HepG2 (cell line): Measurements from ENCODE around the gene C2. TPM values are rescaled to one million over a fixed set of nuclear protein-coding genes. Genes with fewer than 3 reads are reported as not detected.

ENCODE experiments used
- ATAC-seq: fragments of 200-7000 bp; cut with Tn5 transposase; 3 replicates; pipeline ENCODE4 v1.9.1; 2020; ENCODE audit warnings: mild to moderate bottlenecking, moderate library complexity
- BruUV-seq: library from RNA; stranded (reverse); fragments of 400-500 nt; replicated peaks from 2 replicates; lab custom pipeline; 2021; lab: Mats Ljungman, UMichigan
- CTCF ChIA-PET: fragments of 300-600 bp; formaldehyde crosslinking; extraction: SDS; loops from one replicate; lab custom pipeline; 2021; ENCODE audit warnings: low total read pairs, inconsistent platforms, low intra/inter-chr PET ratio; lab: Yijun Ruan, JAX
- POLR2A ChIA-PET: fragments of 350-600 bp; sonication (Branson Sonifier 250); formaldehyde crosslinking; loops from one replicate; lab custom pipeline; 2020; ENCODE audit warnings: antibody characterized with exemption, inconsistent platforms; lab: Yijun Ruan, JAX
- DNase-seq: peaks from one replicate; pipeline ENCODE4 v3.0.0-alpha.2; 2015; ENCODE audit warnings: low spot score
- FAIRE-seq: peaks from 3 replicates; lab custom pipeline; 2011; peaks lifted over from hg19 to GRCh38; lab: Jason Lieb, UNC
- H2AFZ ChIP-seq: one replicate; pipeline ENCODE4 v1.6.1; 2011; ENCODE audit warnings: low read length, inconsistent platforms
- H3K27ac ChIP-seq: fragments of 300-600 bp; 3 replicates; pipeline ENCODE4 v1.8.0; 2011; ENCODE audit warnings: mixed run types, mild to moderate bottlenecking, mixed read lengths, low read length, inconsistent platforms; ENCODE audit not compliant: insufficient read depth; ENCODE audit errors: extremely low read length
- H3K27me3 ChIP-seq, 2 experiments: fragments of 200-600 bp in 1 of 2; 2 replicates in 1 of 2; 3 replicates in 1 of 2; pipeline versions ENCODE4 v1.6.0 to v1.8.0; 2011; ENCODE audit warnings: low read length in 2 of 2, mild to moderate bottlenecking in 2 of 2, moderate library complexity in 2 of 2, inconsistent platforms in 1 of 2; ENCODE audit not compliant: insufficient read depth in 2 of 2, control insufficient read depth in 1 of 2
- H3K36me3 ChIP-seq, 2 experiments: fragments of 200-600 bp in 1 of 2; replicated peaks in 1 of 2; 2 replicates in 1 of 2; 3 replicates in 1 of 2; pipeline versions ENCODE4 v1.5.1 to v1.8.0; 2011; ENCODE audit warnings: low read length in 2 of 2, inconsistent platforms in 1 of 2; ENCODE audit not compliant: insufficient read depth in 2 of 2, control insufficient read depth in 1 of 2
- H3K4me1 ChIP-seq: 2 replicates; pipeline ENCODE4 v1.5.1; 2012; ENCODE audit warnings: low read length, inconsistent platforms; ENCODE audit not compliant: insufficient read depth
- H3K4me2 ChIP-seq: 2 replicates; pipeline ENCODE4 v1.6.0; 2011; ENCODE audit warnings: low read depth, low read length, inconsistent platforms
- H3K4me3 ChIP-seq, 3 experiments: fragments of 200-600 bp in 1 of 3; sonication (generic), shearing (Covaris generic) in 1 of 3; replicated peaks in 1 of 3; 2 replicates each; pipeline ENCODE4 v1.5.1; 2011 to 2016; ENCODE audit warnings: low read length in 3 of 3, inconsistent platforms in 2 of 3, low read depth in 2 of 3, mild to moderate bottlenecking in 2 of 3, control low read depth in 1 of 3, mixed read lengths in 1 of 3; ENCODE audit not compliant: insufficient read depth in 1 of 3
- H3K79me2 ChIP-seq: one replicate; pipeline ENCODE4 v1.6.1; 2011; ENCODE audit warnings: low read length, inconsistent platforms; ENCODE audit not compliant: insufficient read depth
- H3K9ac ChIP-seq: 2 replicates; pipeline ENCODE4 v1.6.0; 2011; ENCODE audit warnings: mild to moderate bottlenecking, low read depth, low read length, inconsistent platforms; ENCODE audit not compliant: insufficient read depth
- H3K9me3 ChIP-seq: 2 replicates; pipeline ENCODE4 v1.5.1; 2012; ENCODE audit warnings: mild to moderate bottlenecking, low read length
- H4K20me1 ChIP-seq: 2 replicates; pipeline ENCODE4 v1.6.0; 2011; ENCODE audit warnings: inconsistent platforms, mild to moderate bottlenecking, low read length, moderate library complexity; ENCODE audit not compliant: insufficient read depth
- HMG20A ChIP-seq: IDR thresholded peaks from 2 replicates; pipeline ENCODE4 v1.6.1; 2016; ENCODE audit warnings: borderline replicate concordance
- MED1 ChIP-seq: sonication (generic); formaldehyde crosslinking; IDR thresholded peaks from 2 replicates; pipeline ENCODE4 v1.4.0; 2020; ENCODE audit warnings: missing genetic modification reagents
- NCOA5 ChIP-seq: sonication (generic); formaldehyde crosslinking; IDR thresholded peaks from 2 replicates; pipeline ENCODE4 v1.4.0; 2020; ENCODE audit warnings: missing genetic modification reagents
- PHF8 ChIP-seq: sonication (generic); formaldehyde crosslinking; IDR thresholded peaks from 2 replicates; pipeline ENCODE4 v1.5.0; 2020; ENCODE audit warnings: missing genetic modification reagents
- POLR2A ChIP-seq, 2 experiments: IDR thresholded peaks; 2 replicates each; pipeline ENCODE4 v1.6.1; 2011; ENCODE audit warnings: low read depth in 2 of 2, low read length in 2 of 2, mild to moderate bottlenecking in 1 of 2, moderate library complexity in 1 of 2; ENCODE audit not compliant: insufficient read depth in 1 of 2
- RARG ChIP-seq: sonication (generic); formaldehyde crosslinking; IDR thresholded peaks from 2 replicates; pipeline ENCODE4 v1.4.0; 2020; ENCODE audit warnings: low read depth, mild to moderate bottlenecking, missing genetic modification reagents
- SALL1 ChIP-seq: sonication (generic); formaldehyde crosslinking; IDR thresholded peaks from 2 replicates; pipeline ENCODE4 v1.8.0; 2022; ENCODE audit warnings: mild to moderate bottlenecking, missing genetic modification reagents
- ZC3H13 ChIP-seq: sonication (generic); formaldehyde crosslinking; IDR thresholded peaks from 2 replicates; pipeline ENCODE4 v1.8.1; 2023; ENCODE audit warnings: mild to moderate bottlenecking, missing genetic modification reagents, moderate library complexity
- ZNF383 ChIP-seq: sonication (generic); formaldehyde crosslinking; IDR thresholded peaks from 2 replicates; pipeline ENCODE4 v1.4.0; 2020; ENCODE audit warnings: missing genetic modification reagents, mild to moderate bottlenecking, borderline replicate concordance
- ZNF513 ChIP-seq: sonication (generic); formaldehyde crosslinking; conservative IDR thresholded peaks from 2 replicates; pipeline ENCODE4 v1.5.0; 2020; ENCODE audit warnings: missing genetic modification reagents
- ZNF543 ChIP-seq: sonication (generic); formaldehyde crosslinking; IDR thresholded peaks from 2 replicates; pipeline ENCODE4 v1.4.0; 2020; ENCODE audit warnings: mild to moderate bottlenecking, missing genetic modification reagents
- ZNF652 ChIP-seq: IDR thresholded peaks from 2 replicates; pipeline ENCODE4 v1.6.1; 2016; ENCODE audit warnings: low read depth, borderline replicate concordance
- ZSCAN22 ChIP-seq: sonication (generic); formaldehyde crosslinking; IDR thresholded peaks from 2 replicates; pipeline ENCODE4 v1.4.0; 2020; ENCODE audit warnings: mild to moderate bottlenecking, missing genetic modification reagents
- WGBS: methylation state at CpG from one replicate; pipeline ENCODE4 v1.1.6; 2017; ENCODE audit warnings: low lambda C conversion rate; 5-methylcytosine and 5-hydroxymethylcytosine counted together
- in situ Hi-C: cut with HindIII; loops from 2 replicates; pipeline ENCODE4 v1.10.0; 2017; ENCODE audit warnings: low pct_unique_long_range_greater_than_20kb; ENCODE audit not compliant: extremely low pct_ligation_motif_present
- intact Hi-C: fragments of 100-400 bp; cut with micrococcal nuclease; formaldehyde crosslinking; loops from one replicate; pipeline ENCODE4 v1.10.0; 2022; ENCODE audit not compliant: unreplicated experiment
- polyA plus RNA-seq, 8 experiments: library from polyadenylated mRNA; depleted of rRNA in 3 of 8; stranded (reverse) in 7 of 8; unstranded in 1 of 8; fragments of >200 nt; fragmentation: Illumina TruSeq in 4 of 8; extraction: Trizol in 4 of 8; gene quantifications; 2 replicates each; pipeline versions ENCODE4 v1.2.1 to v1.2.3, GENCODE V29; 2011 to 2016; ENCODE audit warnings: low read depth in 4 of 8, missing spikeins in 1 of 8, mixed read lengths in 1 of 8; ENCODE audit not compliant: insufficient read depth in 1 of 8
- total RNA-seq, 5 experiments: library from RNA; depleted of rRNA; stranded (reverse); fragments of >200 nt; fragmentation: Illumina TruSeq; extraction: Trizol; gene quantifications; 2 replicates each; pipeline ENCODE4 v1.2.3, GENCODE V29; 2016; ENCODE audit warnings: low read depth in 1 of 5
- TF ChIP-seq, protein P1 (sequence below): sonication (generic); formaldehyde crosslinking; IDR thresholded peaks from 2 replicates; pipeline ENCODE4 v1.9.0; 2021; ENCODE audit warnings: missing genetic modification reagents, borderline replicate concordance
- TF ChIP-seq, protein P2 (sequence below): sonication (generic); formaldehyde crosslinking; IDR thresholded peaks from 2 replicates; pipeline ENCODE4 v1.4.0; 2020; ENCODE audit warnings: missing genetic modification reagents

Gene C2
- total and polyA plus RNA-seq, 2 of the 13 experiments (the other 11 are each of a cell fraction or from before 2014, with no cell fraction given) = 165 to 307 TPM

GRCh38 chr6:31899215-31899614 lies 28.3 kb upstream of the C2 start:
- WGBS = 97% methylated on average over 5 of the region's 5 CpGs
- H3K27ac ChIP-seq = no peak overlapping the region
- FAIRE-seq = no peak

DNA sequence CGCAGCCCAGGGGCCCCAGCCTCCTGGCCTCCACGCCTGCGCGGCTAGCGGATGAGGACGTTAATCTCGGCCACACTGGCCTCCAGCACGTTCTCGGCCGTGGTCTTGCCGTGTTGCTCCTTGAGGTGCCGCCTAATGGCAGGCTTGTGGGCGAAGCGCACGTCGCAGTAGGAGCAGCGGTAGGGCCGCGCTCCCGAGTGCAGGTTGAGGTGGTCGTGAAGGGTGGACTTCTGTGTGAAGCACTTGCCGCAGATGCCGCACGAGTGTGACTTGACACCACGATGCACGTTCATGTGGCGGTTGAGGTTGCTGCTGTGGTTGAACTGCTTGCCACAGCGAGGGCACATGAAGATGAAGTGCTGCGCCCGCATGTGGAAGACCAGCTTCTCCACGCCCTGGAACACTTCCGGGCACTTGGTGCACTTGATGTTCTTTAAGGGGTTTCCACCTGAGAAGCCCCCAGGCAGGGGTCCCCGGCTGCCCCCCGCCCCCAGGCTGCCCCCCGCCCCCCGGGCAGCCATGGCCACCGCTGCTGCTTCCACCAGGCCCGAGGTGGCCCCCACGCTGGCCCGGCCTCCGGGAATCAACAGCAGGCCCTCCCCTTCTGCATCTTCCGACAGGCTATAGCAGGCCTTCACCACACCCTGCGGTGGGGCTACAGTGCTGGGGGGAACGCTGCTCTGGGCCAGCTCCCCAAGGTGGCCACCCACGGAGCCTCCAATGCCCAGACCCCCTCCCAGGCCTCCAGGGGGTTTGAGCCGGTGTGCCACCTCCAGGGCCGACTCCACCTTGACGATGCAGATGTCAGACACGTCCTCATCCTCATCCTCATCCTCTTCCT lies 27.4 kb upstream of the C2 start:
- Histone ChIP-seq H3K36me3 (peaks cover 4 to 5% of the 10 kb centered on the region in 2 experiments; a peak in 4 of 5 replicates), H3K79me2 (peaks cover 24% of the 10 kb centered on the region), H3K4me3 (no peak overlapping the region), H3K4me2 (no peak overlapping the region), H4K20me1 (no peaks in the 10 kb centered on the region), H3K27me3 (peaks cover 0 to 7% of the 10 kb centered on the region in 2 experiments; a peak in 1 of 5 replicates), H3K27ac (no peak overlapping the region), H2AFZ (no peak overlapping the region), H3K4me1 (peaks cover 51% of the 10 kb centered on the region), H3K9me3 (no peaks in the 10 kb centered on the region), H3K9ac (no peak overlapping the region)
- no TSS peak for BruUV-seq
- DNase-seq (no peak), ATAC-seq (no peak), FAIRE-seq (no peak)
- ChIA-PET POLR2A (interaction anchor here (4.1 to 5.6 kb wide), 3 partner anchors 37 to 51 kb away, joined by 34 to 69 read pairs (median 41); partner anchors contain the start of genes CFB and NEU1), CTCF (no interaction called here)
- in situ Hi-C loops (loop anchor here (5.0 to 25.0 kb wide), 2 partner anchors 47 to 1062 kb away; partner anchors contain the start of genes BRD2, CFB and HLA-DMA), intact Hi-C loops (loop anchor here (5.0 kb wide), 1 partner anchor 68 kb away; no protein-coding TSS in a partner anchor)
- 95% methylated on average over 38 of the region's 49 CpGs for WGBS
- TF ChIP-seq PHF8 (CRISPR knock-in tag) (0 out of 2 replicates have a peak, but pooled peaks have one; percentile 1), ZSCAN22 (no peak), ZNF383 (no peak), HMG20A (no peak), ZNF543 (CRISPR knock-in tag) (no peak), ZNF652 (no peak), ZNF513 (CRISPR knock-in tag) (no peak), SALL1 (no peak), RARG (CRISPR knock-in tag) (no peak), ZC3H13 (CRISPR knock-in tag) (peak; percentile 79; the same call in 1 of the 2 replicates)
- TF ChIP-seq, protein P1, sequence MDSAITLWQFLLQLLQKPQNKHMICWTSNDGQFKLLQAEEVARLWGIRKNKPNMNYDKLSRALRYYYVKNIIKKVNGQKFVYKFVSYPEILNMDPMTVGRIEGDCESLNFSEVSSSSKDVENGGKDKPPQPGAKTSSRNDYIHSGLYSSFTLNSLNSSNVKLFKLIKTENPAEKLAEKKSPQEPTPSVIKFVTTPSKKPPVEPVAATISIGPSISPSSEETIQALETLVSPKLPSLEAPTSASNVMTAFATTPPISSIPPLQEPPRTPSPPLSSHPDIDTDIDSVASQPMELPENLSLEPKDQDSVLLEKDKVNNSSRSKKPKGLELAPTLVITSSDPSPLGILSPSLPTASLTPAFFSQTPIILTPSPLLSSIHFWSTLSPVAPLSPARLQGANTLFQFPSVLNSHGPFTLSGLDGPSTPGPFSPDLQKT (CRISPR knock-in tag) = no peak
- TF ChIP-seq, protein P2, sequence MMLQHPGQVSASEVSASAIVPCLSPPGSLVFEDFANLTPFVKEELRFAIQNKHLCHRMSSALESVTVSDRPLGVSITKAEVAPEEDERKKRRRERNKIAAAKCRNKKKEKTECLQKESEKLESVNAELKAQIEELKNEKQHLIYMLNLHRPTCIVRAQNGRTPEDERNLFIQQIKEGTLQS (CRISPR knock-in tag) = no peak

More at GRCh38 chr6:31899215-31899614, 28.3 kb upstream of the C2 start:
- H3K9ac ChIP-seq = no peak overlapping the region; the same call in 1 of the 2 replicates
- ChIA-PET CTCF (no interaction called here), POLR2A (interaction anchor here (0.6 to 5.6 kb wide), 8 partner anchors 8 to 1072 kb away, joined by 3 to 41 read pairs (median 11); partner anchors contain the start of genes C6orf47, CFB, HSPA1B and NEU1)
- peaks cover 0 to 7% of the 10 kb centered on the region in 2 experiments; a peak in 1 of 5 replicates for H3K27me3 ChIP-seq
- no peak overlapping the region for H2AFZ ChIP-seq
- ATAC-seq (no peak), DNase-seq (no peak)
- H3K4me3 ChIP-seq = no peak overlapping the region
- H3K36me3 ChIP-seq = peaks cover 6 to 8% of the 10 kb centered on the region in 2 experiments; a peak in 4 of 5 replicates
- no peaks in the 10 kb centered on the region for H4K20me1 ChIP-seq
- H3K79me2 ChIP-seq = peaks cover 26% of the 10 kb centered on the region
- H3K9me3 ChIP-seq = no peaks in the 10 kb centered on the region
- H3K4me2 ChIP-seq = peak overlapping the region; percentile 98; the same call in 1 of the 2 replicates
- intact Hi-C loops = loop anchor here (5.0 kb wide), 1 partner anchor 67 kb away; no protein-coding TSS in a partner anchor
- TF ChIP-seq MED1 (CRISPR knock-in tag) (no peak), NCOA5 (CRISPR knock-in tag) (no peak), POLR2A (IDR thresholded peaks at IDR 0.05; ENCODE audit: insufficient read depth in 1 of 2, low read depth in 2 of 2, low read length in 2 of 2) (0 out of 4 replicates have a peak, but pooled peaks of 1 of the 2 experiments have one; percentile 6)
- BruUV-seq = no TSS peak
- in situ Hi-C loops = no loop called here
- peaks cover 51% of the 10 kb centered on the region for H3K4me1 ChIP-seq
